ENCODE results near the gene CDR2L.
"Not testable (repeated sequence)": the region's sequence is repeated elsewhere in the genome, so short reads cannot be mapped to it uniquely, and the experiment has no call there.

Gene CDR2L

DNA sequence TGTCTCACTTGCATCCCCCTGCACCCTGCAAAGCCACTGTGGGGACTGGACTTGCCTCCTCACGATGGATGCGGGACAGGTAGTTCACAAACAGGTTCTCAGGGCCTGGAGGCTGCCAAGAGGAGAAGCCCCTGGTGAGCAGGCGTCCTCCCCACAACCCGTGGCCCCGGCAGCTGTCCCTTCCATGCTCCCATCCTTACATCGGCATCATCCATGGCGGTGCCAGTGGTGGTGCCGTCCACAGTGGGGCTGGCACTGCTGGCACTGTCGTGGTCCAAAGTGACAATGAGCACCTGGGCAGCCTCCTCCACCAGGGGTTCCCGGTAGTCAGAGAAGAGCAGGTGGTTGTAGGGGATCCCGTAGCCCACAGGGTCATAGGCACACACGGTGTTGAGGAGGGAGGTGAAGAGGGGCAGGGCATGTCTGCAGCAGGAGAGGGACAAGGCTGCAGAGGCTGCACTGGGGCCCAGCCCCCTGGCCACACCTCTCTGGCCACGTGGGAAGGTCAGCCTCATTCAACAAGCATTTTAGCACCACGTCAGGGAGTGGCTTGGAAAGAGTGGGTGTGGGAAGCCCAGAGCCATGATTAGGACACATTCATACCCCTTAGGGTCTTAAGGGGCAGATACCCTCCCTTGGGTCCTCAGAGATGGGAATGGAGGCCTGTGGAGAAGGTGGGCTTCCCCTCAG, 27.5 kb upstream of the CDR2L start:
- DNase-seq (ENCODE audit: low read depth in 1 of 2, low spot score in 1 of 2), result no peak

- DNase-seq (ENCODE audit: low read depth in 1 of 2, low spot score in 1 of 2), result peak in 1 of 2 donors; percentile 30
Measured at GRCh38 chr17:74960570-74961342, 26.7 kb upstream of the CDR2L start.

DNA sequence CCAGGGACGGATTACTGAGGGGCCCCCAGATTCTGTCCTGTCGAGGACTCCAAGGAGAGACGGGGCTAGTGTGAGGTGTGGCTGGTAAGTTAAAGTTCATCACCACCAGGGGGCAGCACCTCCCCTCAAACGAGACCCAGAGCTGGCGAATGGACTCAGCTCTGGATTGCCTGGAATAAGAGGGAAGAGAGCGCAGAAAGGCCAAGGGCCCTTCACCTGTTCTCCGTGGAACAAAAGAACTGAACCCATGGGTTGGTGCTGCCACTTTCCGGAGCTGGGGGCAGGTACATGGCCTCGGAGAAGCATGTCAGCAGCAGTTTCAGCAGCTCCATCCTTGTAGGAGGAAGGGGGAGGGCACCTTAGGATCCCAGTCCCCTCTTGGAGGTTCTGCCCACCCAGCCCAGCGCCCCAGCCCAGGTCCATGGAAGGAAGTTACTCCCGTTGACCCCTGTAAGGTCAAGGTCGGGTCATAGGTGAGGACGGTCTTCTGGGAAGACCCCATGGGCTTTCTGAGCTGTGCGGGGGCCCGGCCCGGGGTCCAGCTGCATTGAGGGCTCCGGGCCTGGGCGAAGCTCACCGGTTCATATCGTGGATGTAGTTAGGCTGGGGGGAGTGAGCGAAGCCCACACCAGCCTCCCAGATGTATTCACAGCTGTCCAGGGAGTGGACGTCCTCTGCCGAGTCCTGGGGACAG, 25.6 kb upstream of the CDR2L start:
- peak; percentile 76 to 83 for DNase-seq (ENCODE audit: low read depth in 1 of 2, low spot score in 1 of 2)

DNA sequence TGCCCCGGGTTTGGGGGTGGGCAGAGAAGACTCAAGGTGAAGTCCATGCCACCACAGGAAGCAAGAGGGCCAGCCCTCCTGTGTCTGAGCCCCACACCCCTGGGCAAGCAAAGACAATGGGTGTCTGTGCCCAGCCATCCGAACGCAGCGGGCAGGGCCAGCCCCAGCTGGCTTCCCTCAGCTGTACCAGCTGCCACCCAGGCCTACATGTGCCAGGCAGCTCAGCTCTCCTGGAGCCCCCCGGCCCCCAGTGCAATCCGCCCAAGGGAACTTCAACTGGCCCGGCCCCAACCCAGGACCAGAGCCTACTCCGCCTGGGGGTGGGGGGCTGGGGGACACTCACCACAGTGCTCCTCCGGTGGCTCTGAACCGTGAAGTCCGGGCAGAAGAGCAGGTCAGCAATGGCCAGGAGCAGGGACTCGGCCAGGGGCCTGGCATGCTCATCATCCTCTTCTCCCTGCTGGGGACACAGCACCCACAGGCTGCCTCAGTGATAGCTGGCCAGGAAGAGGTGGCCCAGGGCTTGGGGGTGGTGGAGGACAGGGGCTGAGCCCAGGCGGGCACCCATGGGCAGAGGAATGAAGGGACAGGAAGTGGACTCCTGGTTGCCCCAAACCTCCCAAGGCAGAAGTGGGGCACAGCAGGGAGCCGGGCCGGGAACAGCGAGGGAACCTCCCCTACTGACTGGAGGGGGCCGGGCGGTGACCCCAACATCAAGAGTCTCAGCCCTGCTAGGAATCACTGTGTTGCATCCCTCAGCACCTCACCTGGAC, 24.6 kb upstream of the CDR2L start:
- no peak for DNase-seq (ENCODE audit: low read depth in 1 of 2, low spot score in 1 of 2)

GRCh38 chr17:74963656-74964055, 23.8 kb upstream of the CDR2L start:
- DNase-seq (ENCODE audit: low read depth in 1 of 2, low spot score in 1 of 2), result no peak

GRCh38 chr17:74964246-74964761, 23.1 kb upstream of the CDR2L start:
- DNase-seq (ENCODE audit: low read depth in 1 of 2, low spot score in 1 of 2), result no peak

GRCh38 chr17:74964988-74965622, 22.3 kb upstream of the CDR2L start:
- no peak for DNase-seq (ENCODE audit: low read depth in 1 of 2, low spot score in 1 of 2)

DNA sequence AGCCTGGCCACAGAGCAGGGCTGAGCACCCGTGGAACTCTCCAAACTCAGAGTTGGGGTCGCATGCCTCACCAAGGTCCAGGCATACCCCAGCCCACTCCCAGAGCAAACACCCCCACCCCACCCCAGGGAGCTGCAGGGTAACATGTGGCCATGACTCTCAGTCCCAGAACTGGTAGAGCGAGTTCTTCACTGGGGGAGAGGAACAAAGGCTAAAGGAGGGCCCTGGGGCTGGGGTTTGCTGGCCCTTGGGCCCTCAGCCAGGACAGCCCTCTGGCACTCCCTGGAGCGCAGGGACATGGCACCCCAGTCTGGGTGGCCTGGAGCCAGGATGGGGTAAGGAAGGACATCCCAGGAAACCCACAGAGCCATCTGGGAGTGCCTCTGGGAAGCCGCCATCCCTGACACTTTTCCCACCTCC, 19.1 kb upstream of the CDR2L start:
- no peak for DNase-seq (ENCODE audit: low read depth in 1 of 2, low spot score in 1 of 2)

- not testable (repeated sequence) for DNase-seq (ENCODE audit: low read depth in 1 of 2, low spot score in 1 of 2)
Measured at GRCh38 chr17:74969501-74969900, 17.9 kb upstream of the CDR2L start.

- DNase-seq (ENCODE audit: low read depth in 1 of 2, low spot score in 1 of 2), result no peak
Measured at GRCh38 chr17:74970395-74970794, 17.0 kb upstream of the CDR2L start.

DNA sequence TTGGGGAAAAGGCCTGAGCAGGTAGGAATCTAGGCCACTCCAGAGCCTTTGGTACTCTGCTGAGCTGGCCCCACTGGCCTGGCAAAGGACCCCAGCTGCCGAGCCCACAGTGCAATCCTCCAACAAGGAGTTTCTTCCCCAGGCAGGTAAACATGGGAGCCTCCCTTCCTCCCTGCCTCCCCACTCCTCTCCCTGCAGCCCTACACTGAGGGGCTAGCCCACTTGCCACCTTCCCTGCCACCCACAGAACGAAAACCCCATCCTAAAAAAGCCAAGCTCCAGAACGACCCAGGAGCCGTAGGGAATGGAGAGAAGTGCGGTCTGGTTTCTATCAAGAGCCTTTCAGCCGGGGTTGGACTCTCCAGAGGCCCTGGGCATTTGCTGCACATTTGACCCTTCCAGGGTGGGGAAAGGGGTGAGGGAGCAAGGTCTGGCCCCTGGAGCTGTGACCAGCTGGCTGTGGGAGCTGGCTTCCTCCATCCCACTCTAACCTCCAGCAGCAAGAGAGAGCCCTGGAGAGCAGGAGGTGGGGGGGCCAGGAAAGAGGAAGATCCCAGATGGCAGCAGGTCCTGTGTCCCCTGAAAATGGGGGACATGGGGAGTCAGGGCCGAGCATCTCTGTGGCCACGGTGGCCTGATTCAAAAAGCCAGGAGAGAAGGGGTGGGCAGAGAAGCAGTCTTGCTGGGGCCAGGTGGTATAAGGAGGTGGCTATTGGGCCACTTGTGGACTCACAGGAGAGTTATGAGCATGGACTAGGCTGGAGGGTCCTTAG, 16.2 kb upstream of the CDR2L start:
- DNase-seq (ENCODE audit: low read depth in 1 of 2, low spot score in 1 of 2), result no peak

DNA sequence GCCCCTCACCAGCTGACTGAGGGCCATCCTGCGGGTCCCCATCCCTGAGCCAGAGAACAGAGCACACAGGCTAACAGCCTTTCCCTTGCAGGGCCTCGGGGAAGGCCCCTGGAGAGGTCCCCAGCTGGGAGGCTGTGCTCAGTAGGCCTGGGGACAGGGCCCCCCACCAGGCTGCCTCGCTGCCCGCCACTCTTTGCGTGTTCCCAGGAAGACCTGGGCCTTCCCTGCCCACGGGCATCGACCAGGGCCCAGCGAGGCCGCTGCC, 15.7 kb upstream of the CDR2L start:
- no peak for DNase-seq (ENCODE audit: low read depth in 1 of 2, low spot score in 1 of 2)

- peak; percentile 61 to 66 for DNase-seq (ENCODE audit: low read depth in 1 of 2, low spot score in 1 of 2)
Measured at GRCh38 chr17:74972107-74972972, 15.1 kb upstream of the CDR2L start, which contains the start of gene HID1. TSS of gene HID1 (minus strand) at chr17:74972759. CDS start at chr17:74972656, 103 bp downstream.

GRCh38 chr17:74972973-74973328, 14.5 kb upstream of the CDR2L start:
- DNase-seq (ENCODE audit: low read depth in 1 of 2, low spot score in 1 of 2), result no peak

- DNase-seq (ENCODE audit: low read depth in 1 of 2, low spot score in 1 of 2), result no peak
Measured at GRCh38 chr17:74975943-74976342, 11.5 kb upstream of the CDR2L start.

GRCh38 chr17:74977802-74978201, 9.6 kb upstream of the CDR2L start:
- DNase-seq (ENCODE audit: low read depth in 1 of 2, low spot score in 1 of 2), result no peak

- no peak for DNase-seq (ENCODE audit: low read depth in 1 of 2, low spot score in 1 of 2)
Measured at GRCh38 chr17:74978240-74978639, 9.2 kb upstream of the CDR2L start.

GRCh38 chr17:74979408-74980146, 7.9 kb upstream of the CDR2L start:
- DNase-seq (ENCODE audit: low read depth in 1 of 2, low spot score in 1 of 2), result no peak

Measured in activated CD4-positive, alpha-beta T cell treated with anti-CD3 and anti-CD28 coated beads, Interleukin-2, amount 50 U/mL, for 24 hours (primary cell).